Raji (cell line): ENCODE measurements around the gene CCDC6.

Experiments used
- POLR2A ChIP-seq: IDR thresholded peaks from 2 replicates; pipeline ENCODE4 v1.6.1; 2011; ENCODE audit warnings: low read depth, low read length, control low read depth; ENCODE audit not compliant: insufficient read depth

CCDC6 gene

DNA sequence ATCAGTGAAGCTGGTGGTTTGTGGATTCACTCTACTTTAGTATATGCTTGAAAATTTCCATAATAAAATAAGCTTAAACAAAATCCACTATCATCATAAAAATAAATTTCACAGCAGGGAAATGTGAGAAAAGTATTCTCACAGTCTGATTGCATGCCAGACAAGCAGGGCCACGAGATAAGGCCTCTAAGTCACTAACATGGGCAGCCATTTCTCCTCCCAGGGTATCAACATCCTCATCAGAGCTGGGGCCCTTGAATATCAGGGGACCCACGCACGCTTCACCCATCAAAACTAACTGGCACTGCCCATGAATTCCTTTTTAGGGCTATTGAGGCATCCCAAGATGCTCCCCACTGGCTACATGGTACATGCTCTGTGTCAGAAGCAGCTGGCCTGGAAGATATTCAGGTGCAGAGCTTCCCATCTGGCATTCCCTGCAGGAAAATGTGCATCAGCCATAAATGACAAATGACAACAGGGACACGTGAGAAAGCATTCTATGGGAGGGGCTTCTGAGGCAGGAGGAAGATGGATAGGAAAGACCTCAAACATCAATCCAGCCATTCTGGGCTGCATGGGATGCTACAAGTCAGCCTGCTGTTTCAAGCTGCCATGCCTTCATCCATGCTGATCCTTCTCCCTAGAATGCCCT is 17.4 kb downstream of the CCDC6 start:
- TF ChIP-seq POLR2A = no peak

DNA sequence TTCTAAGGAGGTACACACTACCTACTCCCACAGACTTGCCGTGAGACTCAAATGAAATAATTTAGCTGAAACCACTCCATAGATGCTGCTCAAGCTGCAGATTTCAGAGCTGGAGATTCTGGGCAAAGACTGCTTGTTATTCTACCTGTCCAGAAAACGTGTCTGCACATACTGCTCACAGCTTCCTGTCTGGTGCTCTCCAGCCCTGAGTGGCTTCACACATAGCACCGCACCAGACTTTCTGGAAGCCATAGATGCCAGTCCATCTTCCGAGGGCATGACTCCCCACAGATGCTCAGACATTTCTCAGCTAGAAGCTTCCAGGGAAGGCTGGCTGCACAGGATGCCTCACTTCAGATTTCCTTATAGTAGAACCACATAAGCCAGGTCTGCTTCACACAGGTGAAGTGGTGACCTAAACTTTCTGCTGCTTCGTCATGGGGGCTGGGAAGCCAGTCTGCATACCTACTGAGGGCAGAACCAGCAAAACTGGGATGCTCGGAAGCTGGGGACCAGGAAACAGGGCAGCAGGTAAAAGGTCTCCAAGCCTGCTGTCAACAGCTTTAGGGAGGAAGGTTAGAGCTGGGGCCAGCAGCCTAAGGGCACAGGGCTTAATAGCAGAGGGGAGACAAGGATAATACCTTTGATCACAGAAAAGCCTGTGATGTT is 18.2 kb downstream of the CCDC6 start:
- no peak for TF ChIP-seq POLR2A

DNA sequence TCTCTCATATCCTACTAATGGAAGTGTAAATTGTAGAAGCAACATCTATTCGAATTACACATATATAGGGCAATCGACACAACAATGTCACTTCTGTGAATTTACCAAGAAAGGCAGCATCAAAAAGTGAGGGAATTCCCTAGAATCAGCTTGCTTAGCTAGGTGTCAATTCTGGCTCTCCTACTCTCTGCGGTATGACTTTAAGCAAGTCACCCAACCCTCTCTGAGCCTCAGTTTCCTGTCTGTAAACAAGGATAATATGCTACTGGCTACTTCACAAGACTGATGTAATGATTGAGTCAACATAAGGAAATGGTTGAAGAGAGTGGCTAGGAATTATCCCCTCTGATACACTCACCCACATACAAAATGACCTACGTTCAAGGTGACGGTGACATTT is 19.4 kb downstream of the CCDC6 start:
- no peak for TF ChIP-seq POLR2A

GRCh38 chr10:59885430-59886134 is 20.8 kb downstream of the CCDC6 start:
- TF ChIP-seq POLR2A = no peak

DNA sequence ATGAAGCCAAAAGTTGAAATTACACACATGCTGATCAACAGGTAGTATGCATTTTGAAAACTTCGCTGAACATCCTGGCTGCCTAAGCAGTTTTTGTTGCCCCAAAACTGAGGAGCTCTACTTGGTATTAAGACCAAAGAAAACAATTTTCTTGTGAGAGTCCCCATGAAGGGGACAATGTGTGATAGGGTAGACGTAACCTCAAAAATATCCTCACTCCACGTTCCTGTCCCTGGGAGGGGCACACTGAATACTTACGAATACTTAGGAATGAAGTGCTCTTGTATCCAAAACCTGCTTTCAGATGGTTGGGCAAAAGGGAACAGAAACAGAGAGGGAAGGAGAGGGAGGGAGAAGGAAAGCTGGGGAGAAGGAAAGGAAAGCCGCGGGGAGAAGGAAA is 24.7 kb downstream of the CCDC6 start:
- TF ChIP-seq POLR2A = no peak

DNA sequence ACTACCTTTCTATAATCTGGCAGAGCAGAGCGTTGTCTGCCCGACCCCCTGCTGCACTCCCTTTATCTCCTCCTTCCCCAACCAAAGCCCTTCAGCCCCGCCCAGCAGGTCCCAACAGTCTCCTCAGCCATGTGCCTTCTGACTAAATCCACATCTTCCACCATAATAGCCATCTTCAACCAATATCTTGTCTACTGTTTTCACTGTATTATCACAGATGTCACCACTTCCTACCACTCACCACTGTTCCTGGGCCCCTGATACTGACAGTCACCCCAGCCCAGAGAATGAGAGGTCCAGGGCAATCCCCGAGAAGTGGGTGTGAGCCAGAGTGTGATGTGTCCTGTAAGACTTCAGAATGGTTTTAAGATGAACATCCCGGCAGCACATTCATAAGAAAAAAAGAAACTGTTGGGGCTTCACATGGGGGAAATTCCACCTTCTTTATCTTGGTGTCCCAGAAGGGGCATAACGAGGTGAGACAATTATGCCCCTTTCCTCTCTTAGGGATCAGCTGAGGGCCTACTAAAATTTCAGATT is 25.3 kb downstream of the CCDC6 start:
- TF ChIP-seq POLR2A = no peak

DNA sequence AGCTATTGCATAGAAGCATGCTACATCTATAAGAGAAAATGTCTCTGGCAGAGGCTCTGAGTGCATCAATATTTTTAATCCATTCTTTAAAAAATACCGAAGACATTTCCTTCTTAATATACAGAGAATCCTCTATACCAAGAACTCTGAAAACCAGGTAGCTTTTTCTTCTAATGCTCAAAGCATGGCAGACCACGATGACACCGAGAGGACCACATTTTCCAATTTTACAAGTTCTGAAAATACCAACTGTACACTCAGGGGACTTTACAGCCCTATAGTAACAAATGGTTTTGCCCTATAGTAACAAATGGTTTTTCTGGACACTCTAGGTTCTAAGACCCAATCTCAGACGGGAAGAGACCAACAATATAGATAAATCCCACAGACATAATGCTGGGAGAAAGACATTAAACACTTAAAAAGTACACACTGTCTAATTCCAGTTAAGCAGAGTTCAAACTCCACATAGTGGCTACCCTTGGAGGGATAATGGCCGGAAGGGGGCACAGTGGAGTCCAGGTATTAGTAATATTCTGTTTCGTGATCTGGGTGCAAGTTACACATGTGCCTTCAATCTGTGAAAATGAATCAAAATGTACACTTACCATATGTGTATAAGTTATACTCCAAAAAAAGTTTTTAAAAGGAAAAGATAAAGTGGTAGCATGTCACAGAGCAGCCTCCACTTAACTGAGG is 26.2 kb downstream of the CCDC6 start:
- no peak for TF ChIP-seq POLR2A

DNA sequence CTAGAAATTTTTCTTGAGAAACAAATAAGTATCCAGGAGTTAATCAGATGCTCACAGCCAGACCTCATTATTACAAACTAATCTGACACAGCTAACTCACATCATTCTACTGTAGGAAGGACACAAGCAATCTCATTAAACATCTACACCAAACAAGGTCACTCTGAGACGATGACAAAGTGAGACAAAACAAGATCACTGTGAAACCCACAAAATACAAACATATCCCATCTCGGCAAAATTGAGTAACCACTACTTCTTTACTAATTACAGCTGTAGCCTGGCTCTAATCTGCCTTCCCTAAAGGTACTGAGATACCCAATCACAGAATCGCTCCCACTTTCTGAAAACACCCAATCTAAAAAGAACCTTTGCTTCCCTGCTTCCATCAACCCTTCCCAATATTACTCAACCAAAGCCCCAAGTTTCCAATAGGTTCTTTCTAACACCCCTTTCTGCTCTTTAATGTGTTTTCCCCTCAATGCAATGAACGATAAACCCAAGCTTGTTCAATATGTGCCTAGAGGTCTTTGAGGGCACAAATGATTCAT is 26.9 kb downstream of the CCDC6 start:
- no peak for TF ChIP-seq POLR2A

DNA sequence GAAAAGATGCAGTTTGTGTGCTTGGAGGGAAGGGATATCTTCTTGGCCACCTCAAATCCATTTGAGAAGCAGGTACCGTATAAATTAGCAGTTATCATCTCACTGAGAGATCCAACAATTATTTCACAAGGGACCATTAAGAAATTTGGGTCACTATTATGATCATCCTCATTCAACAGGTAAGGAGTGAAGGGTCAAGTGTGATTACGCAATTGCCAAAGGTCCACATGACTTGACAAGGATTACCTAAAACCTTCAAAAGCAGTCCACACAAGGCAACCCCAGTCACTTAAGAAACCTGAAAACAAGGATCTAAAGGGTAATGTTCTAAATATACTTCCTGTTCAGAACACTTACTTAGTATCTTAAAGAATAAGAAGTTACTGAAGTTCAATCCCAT is 27.4 kb downstream of the CCDC6 start:
- no peak for TF ChIP-seq POLR2A

DNA sequence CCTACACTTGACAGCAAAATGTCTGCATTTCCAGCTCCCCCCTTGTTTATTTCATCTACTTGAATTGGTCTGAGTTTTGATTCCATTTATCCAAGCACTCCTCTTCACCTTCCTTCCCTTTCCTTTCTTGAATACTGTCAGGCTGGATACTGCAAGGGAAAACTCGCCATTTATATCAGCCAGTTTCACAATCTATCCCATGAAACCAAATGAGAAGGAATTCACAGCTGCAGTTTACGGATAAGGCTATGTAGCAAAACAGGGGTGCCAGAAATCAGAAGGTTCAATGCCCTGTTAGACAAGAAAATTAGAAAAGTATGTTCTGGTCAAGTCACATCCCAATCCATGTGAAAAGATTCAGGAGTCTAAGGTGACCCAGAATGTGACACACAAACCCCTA is 28.1 kb downstream of the CCDC6 start:
- no peak for TF ChIP-seq POLR2A

DNA sequence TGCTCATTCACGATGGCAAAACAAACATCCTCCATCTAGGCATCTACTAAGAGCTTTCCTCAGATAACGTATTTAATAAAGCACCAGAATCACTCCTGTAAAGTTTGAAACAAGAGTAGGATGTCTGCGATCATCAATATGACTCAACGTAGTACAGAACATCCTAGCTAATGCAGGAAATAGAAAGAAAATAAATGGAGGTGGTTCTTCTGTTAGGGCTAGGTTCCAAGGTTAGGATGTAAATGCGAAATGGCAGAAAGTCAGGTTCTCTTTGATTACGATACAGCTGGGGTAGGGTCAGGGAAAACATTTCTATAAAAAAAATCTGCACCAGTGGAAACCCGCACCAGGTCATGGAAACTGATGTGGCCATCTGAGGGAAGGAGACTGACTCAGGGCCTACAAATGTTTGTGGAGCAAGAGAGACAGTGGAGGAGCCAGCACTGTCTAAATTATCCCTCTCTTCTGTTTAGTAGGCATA is 29.1 kb downstream of the CCDC6 start:
- TF ChIP-seq POLR2A = no peak

- no peak for TF ChIP-seq POLR2A
Observed at GRCh38 chr10:59876695-59877094, 29.7 kb downstream of the CCDC6 start.

DNA sequence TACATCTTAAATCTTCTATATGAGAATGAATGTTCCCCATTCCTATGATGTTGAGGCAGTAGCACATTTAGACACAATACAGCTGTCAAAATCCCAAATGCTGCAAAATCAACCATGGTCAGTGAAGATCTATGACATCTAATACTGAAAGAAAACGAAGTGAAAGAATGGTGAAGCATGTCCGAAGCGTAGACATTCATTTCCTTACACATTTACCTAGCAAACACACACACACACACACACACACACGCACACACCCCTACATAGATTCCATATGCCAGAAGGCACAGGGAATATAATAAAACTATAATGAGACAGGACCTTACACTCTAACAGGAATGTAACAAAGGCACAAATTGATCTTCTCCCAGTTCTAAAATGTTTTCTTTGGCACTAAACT is 32.5 kb downstream of the CCDC6 start:
- no peak for TF ChIP-seq POLR2A

GRCh38 chr10:59872892-59873463 is 33.4 kb downstream of the CCDC6 start:
- no peak for TF ChIP-seq POLR2A

- TF ChIP-seq POLR2A = no peak
Observed at GRCh38 chr10:59870152-59870551, 36.2 kb downstream of the CCDC6 start.
